Measurements from ENCODE around the gene DHX30.
"Not testable (repeated sequence)": the region's sequence is repeated elsewhere in the genome, so short reads cannot be mapped to it uniquely, and the experiment has no call there.

Gene DHX30

GRCh38 chr3:47813551-47814177 lies 10.7 kb downstream of the DHX30 start:
- WGBS (ENCODE audit: insufficient coverage): 100% methylated on average over 4 of the region's 8 CpGs
- POLR2A ChIA-PET: no interaction called here
- Histone ChIP-seq H3K4me1 (ENCODE audit: control extremely low read depth in 1 of 4, control insufficient read depth in 4 of 4, insufficient read depth in 4 of 4, low read length in 3 of 4) (no peaks in the 10 kb centered on the region), H3K4me3 (ENCODE audit: control insufficient read depth in 1 of 7, extremely low read depth in 1 of 7, insufficient read depth in 4 of 7, low read depth in 2 of 7, low read length in 6 of 7) (no peak overlapping the region), H3K36me3 (ENCODE audit: control insufficient read depth in 4 of 4, insufficient read depth in 4 of 4, low read length in 3 of 4) (peaks cover 23 to 65% (median 51%) of the 10 kb centered on the region in 4 experiments), H3K27ac (ENCODE audit: insufficient read depth in 1 of 2, low read depth in 1 of 2, low read length in 2 of 2, poor library complexity in 1 of 2, severe bottlenecking in 2 of 2) (no peak overlapping the region), H3K27me3 (replicated peaks in 2 of 5; ENCODE audit: control insufficient read depth in 4 of 5, insufficient read depth in 5 of 5, low read length in 4 of 5) (no peaks in the 10 kb centered on the region), H3K9me3 (ENCODE audit: control extremely low read depth in 1 of 5, control insufficient read depth in 4 of 5, insufficient read depth in 2 of 5, low read depth in 1 of 5, low read length in 4 of 5) (no peaks in the 10 kb centered on the region)
- CTCF ChIA-PET: interaction anchor here (0.7 to 2.1 kb wide), 3 partner anchors 9 to 53 kb away, joined by 3 to 6 read pairs (median 4); no protein-coding TSS in a partner anchor
- DNase-seq: no peak

DNA sequence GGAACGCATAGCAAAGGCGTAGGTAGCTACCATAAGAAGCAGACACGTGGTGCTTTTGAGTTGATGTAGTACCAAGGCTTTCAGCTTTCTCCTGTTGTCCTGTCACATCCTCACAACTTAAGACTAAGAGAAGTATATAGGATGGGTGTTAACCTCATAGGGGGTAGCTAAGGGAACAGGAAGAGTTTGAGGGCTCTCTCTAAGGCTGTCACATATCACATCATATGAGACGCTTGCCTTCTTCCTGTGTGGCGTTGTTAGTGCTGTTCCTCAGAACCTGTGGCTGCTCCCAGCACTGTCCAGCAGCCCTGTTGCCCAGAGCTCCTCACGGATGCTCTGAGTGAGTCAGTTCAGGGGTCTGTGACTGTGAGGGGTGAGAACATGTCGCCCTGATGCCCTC lies 14.7 kb downstream of the DHX30 start:
- POLR2A ChIA-PET: no interaction called here
- Histone ChIP-seq H3K27ac (ENCODE audit: insufficient read depth in 1 of 2, low read depth in 1 of 2, low read length in 2 of 2, poor library complexity in 1 of 2, severe bottlenecking in 2 of 2) (no peak overlapping the region), H3K9me3 (ENCODE audit: control extremely low read depth in 1 of 5, control insufficient read depth in 4 of 5, insufficient read depth in 2 of 5, low read depth in 1 of 5, low read length in 4 of 5) (no peaks in the 10 kb centered on the region), H3K4me3 (ENCODE audit: control insufficient read depth in 1 of 7, extremely low read depth in 1 of 7, insufficient read depth in 4 of 7, low read depth in 2 of 7, low read length in 6 of 7) (no peak overlapping the region), H3K4me1 (ENCODE audit: control extremely low read depth in 1 of 4, control insufficient read depth in 4 of 4, insufficient read depth in 4 of 4, low read length in 3 of 4) (no peaks in the 10 kb centered on the region), H3K27me3 (replicated peaks in 2 of 5; ENCODE audit: control insufficient read depth in 4 of 5, insufficient read depth in 5 of 5, low read length in 4 of 5) (no peaks in the 10 kb centered on the region), H3K36me3 (ENCODE audit: control insufficient read depth in 4 of 4, insufficient read depth in 4 of 4, low read length in 3 of 4) (peaks cover 8 to 67% (median 37%) of the 10 kb centered on the region in 4 experiments)
- WGBS (ENCODE audit: insufficient coverage): 96% methylated on average over 3 of the region's 7 CpGs
- CTCF ChIA-PET: no interaction called here
- no peak for DNase-seq

GRCh38 chr3:47824541-47825473 lies 21.9 kb downstream of the DHX30 start:
- Histone ChIP-seq H3K9me3 (ENCODE audit: control extremely low read depth in 1 of 5, control insufficient read depth in 4 of 5, insufficient read depth in 2 of 5, low read depth in 1 of 5, low read length in 4 of 5) (no peaks in the 10 kb centered on the region), H3K27me3 (replicated peaks in 2 of 5; ENCODE audit: control insufficient read depth in 4 of 5, insufficient read depth in 5 of 5, low read length in 4 of 5) (no peaks in the 10 kb centered on the region), H3K36me3 (ENCODE audit: control insufficient read depth in 4 of 4, insufficient read depth in 4 of 4, low read length in 3 of 4) (peaks cover 0 to 35% (median 25%) of the 10 kb centered on the region in 4 experiments), H3K27ac (ENCODE audit: insufficient read depth in 1 of 2, low read depth in 1 of 2, low read length in 2 of 2, poor library complexity in 1 of 2, severe bottlenecking in 2 of 2) (peak overlapping the region; percentile 18 to 85), H3K4me1 (ENCODE audit: control extremely low read depth in 1 of 4, control insufficient read depth in 4 of 4, insufficient read depth in 4 of 4, low read length in 3 of 4) (peaks cover 0 to 21% (median 18%) of the 10 kb centered on the region in 4 experiments), H3K4me3 (ENCODE audit: control insufficient read depth in 1 of 7, extremely low read depth in 1 of 7, insufficient read depth in 4 of 7, low read depth in 2 of 7, low read length in 6 of 7) (peak overlapping the region; percentile 58 to 93 (median 85))
- ChIA-PET CTCF (interaction anchor here (0.6 to 4.2 kb wide), 22 partner anchors 8 to 403 kb away, joined by 3 to 42 read pairs (median 4); no protein-coding TSS in a partner anchor), POLR2A (interaction anchor here (0.5 to 2.1 kb wide), 5 partner anchors 12 to 1701 kb away, joined by 3 to 9 read pairs (median 3); no protein-coding TSS in a partner anchor)
- peak; percentile 80 to 86 (median 84) for DNase-seq
- WGBS (ENCODE audit: insufficient coverage): 3% methylated on average over 62 of the region's 77 CpGs

- H3K27ac ChIP-seq (ENCODE audit: insufficient read depth in 1 of 2, low read depth in 1 of 2, low read length in 2 of 2, poor library complexity in 1 of 2, severe bottlenecking in 2 of 2): peak overlapping the region; percentile 18 to 85
- H3K36me3 ChIP-seq (ENCODE audit: control insufficient read depth in 4 of 4, insufficient read depth in 4 of 4, low read length in 3 of 4): peaks cover 0 to 33% (median 24%) of the 10 kb centered on the region in 4 experiments
- H3K27me3 ChIP-seq (replicated peaks in 2 of 5; ENCODE audit: control insufficient read depth in 4 of 5, insufficient read depth in 5 of 5, low read length in 4 of 5): no peaks in the 10 kb centered on the region
- ChIA-PET CTCF (interaction anchor here (0.6 to 4.2 kb wide), 16 partner anchors 9 to 404 kb away, joined by 3 to 42 read pairs (median 4); no protein-coding TSS in a partner anchor), POLR2A (interaction anchor here (0.7 to 2.1 kb wide), 3 partner anchors 11 to 848 kb away, joined by 3 to 9 read pairs (median 3); no protein-coding TSS in a partner anchor)
- H3K9me3 ChIP-seq (ENCODE audit: control extremely low read depth in 1 of 5, control insufficient read depth in 4 of 5, insufficient read depth in 2 of 5, low read depth in 1 of 5, low read length in 4 of 5): no peaks in the 10 kb centered on the region
- DNase-seq: peak in 1 of 3 donors; percentile 8
- WGBS (ENCODE audit: insufficient coverage): 45% methylated on average over 6 of the region's 7 CpGs
- H3K4me1 ChIP-seq (ENCODE audit: control extremely low read depth in 1 of 4, control insufficient read depth in 4 of 4, insufficient read depth in 4 of 4, low read length in 3 of 4): peaks cover 0 to 21% (median 18%) of the 10 kb centered on the region in 4 experiments
- peak overlapping the region; percentile 58 to 93 (median 85) for H3K4me3 ChIP-seq (ENCODE audit: control insufficient read depth in 1 of 7, extremely low read depth in 1 of 7, insufficient read depth in 4 of 7, low read depth in 2 of 7, low read length in 6 of 7)
Observed at GRCh38 chr3:47825590-47825989, 22.7 kb downstream of the DHX30 start.

DNA sequence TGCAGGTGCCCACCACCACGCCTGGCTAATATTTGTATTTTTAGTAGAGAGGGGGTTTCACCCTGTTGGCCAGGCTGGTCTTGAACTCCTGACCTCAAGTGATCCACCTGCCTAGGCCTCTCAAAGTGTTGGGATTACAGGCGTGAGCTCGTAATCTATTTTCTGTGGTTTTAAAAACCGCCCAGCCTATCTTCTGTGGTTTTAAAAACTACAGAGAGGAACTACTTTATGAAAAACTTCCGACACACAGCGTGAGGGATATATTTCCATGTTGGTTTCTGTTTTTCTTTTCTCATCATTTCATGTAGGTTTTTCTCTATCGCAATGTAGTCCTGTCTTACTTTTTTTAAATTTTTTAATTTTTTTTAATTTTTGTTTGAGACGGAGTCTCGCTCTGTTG lies 26.5 kb downstream of the DHX30 start:
- Histone ChIP-seq H3K4me1 (ENCODE audit: control extremely low read depth in 1 of 4, control insufficient read depth in 4 of 4, insufficient read depth in 4 of 4, low read length in 3 of 4) (peaks cover 0 to 16% (median 14%) of the 10 kb centered on the region in 4 experiments), H3K36me3 (ENCODE audit: control insufficient read depth in 4 of 4, insufficient read depth in 4 of 4, low read length in 3 of 4) (peaks cover 9 to 59% (median 44%) of the 10 kb centered on the region in 4 experiments)
- peak; percentile 26 to 47 (median 44) for DNase-seq
- H3K9me3 ChIP-seq (ENCODE audit: control extremely low read depth in 1 of 5, control insufficient read depth in 4 of 5, insufficient read depth in 2 of 5, low read depth in 1 of 5, low read length in 4 of 5); H3K27me3 ChIP-seq (replicated peaks in 2 of 5; ENCODE audit: control insufficient read depth in 4 of 5, insufficient read depth in 5 of 5, low read length in 4 of 5); H3K27ac ChIP-seq (ENCODE audit: insufficient read depth in 1 of 2, low read depth in 1 of 2, low read length in 2 of 2, poor library complexity in 1 of 2, severe bottlenecking in 2 of 2); H3K4me3 ChIP-seq (ENCODE audit: control insufficient read depth in 1 of 7, extremely low read depth in 1 of 7, insufficient read depth in 4 of 7, low read depth in 2 of 7, low read length in 6 of 7); POLR2A ChIA-PET: not testable (repeated sequence)
- WGBS (ENCODE audit: insufficient coverage): 53% methylated on average over 8 of the region's 9 CpGs
- CTCF ChIA-PET: interaction anchor here (1.8 kb wide), 1 partner anchor 9 kb away, joined by 5 read pairs; no protein-coding TSS in a partner anchor

DNA sequence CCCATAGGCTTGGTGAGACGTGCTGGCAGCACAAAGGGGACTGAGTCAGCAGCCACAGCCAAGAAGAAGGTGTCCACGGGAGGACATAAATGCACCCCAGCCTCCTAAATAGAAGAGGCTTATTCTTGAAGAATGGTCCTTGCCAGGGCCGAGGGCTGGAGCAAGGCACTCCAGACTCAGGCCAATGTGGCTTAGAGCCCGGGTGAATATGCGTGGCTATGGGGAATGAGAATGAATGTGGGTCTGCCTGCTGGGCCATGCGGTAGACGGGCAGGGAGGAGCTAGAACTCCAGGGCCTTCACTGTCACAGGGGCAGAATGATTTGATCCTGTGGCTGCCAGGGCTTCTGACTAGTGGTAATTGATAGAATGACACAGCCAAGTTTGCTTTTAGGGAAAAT lies 34.0 kb downstream of the DHX30 start:
- Histone ChIP-seq H3K27me3 (replicated peaks in 2 of 5; ENCODE audit: control insufficient read depth in 4 of 5, insufficient read depth in 5 of 5, low read length in 4 of 5) (no peaks in the 10 kb centered on the region), H3K4me1 (ENCODE audit: control extremely low read depth in 1 of 4, control insufficient read depth in 4 of 4, insufficient read depth in 4 of 4, low read length in 3 of 4) (no peaks in the 10 kb centered on the region), H3K36me3 (ENCODE audit: control insufficient read depth in 4 of 4, insufficient read depth in 4 of 4, low read length in 3 of 4) (peaks cover 19 to 79% (median 55%) of the 10 kb centered on the region in 4 experiments), H3K4me3 (ENCODE audit: control insufficient read depth in 1 of 7, extremely low read depth in 1 of 7, insufficient read depth in 4 of 7, low read depth in 2 of 7, low read length in 6 of 7) (no peak overlapping the region), H3K27ac (ENCODE audit: insufficient read depth in 1 of 2, low read depth in 1 of 2, low read length in 2 of 2, poor library complexity in 1 of 2, severe bottlenecking in 2 of 2) (no peak overlapping the region), H3K9me3 (ENCODE audit: control extremely low read depth in 1 of 5, control insufficient read depth in 4 of 5, insufficient read depth in 2 of 5, low read depth in 1 of 5, low read length in 4 of 5) (no peaks in the 10 kb centered on the region)
- ChIA-PET POLR2A (interaction anchor here (1.5 kb wide), 1 partner anchor 12 kb away, joined by 9 read pairs; no protein-coding TSS in a partner anchor), CTCF (interaction anchor here (0.5 to 6.0 kb wide), 15 partner anchors 12 to 321 kb away, joined by 3 to 42 read pairs (median 5); no protein-coding TSS in a partner anchor)
- WGBS (ENCODE audit: insufficient coverage): 99% methylated on average over 7 of the region's 7 CpGs
- no peak for DNase-seq

All from common myeloid progenitor, CD34-positive (primary cell).